MCF 10A (cell line): Measurements from ENCODE around the gene CFAP69. TPM values are rescaled to one million over a fixed set of nuclear protein-coding genes. Genes with fewer than 3 reads are reported as not detected.
A peak's percentile ranks its signal among the peaks of the same experiment; 100 is the strongest.

Experiments used
- BruUV-seq: library from RNA; stranded (reverse); fragments of 400-500 nt; replicated peaks from 2 replicates; lab custom pipeline; 2021; lab: Mats Ljungman, UMichigan
- CTCF ChIA-PET: fragments of 300-600 bp; sonication (Branson Sonifier 250); formaldehyde crosslinking; extraction: SDS; loops from one replicate; lab custom pipeline; 2021; ENCODE audit warnings: antibody characterized with exemption, inconsistent platforms; lab: Yijun Ruan, JAX
- POLR2A ChIA-PET: fragments of 300-600, 350-650 bp; sonication (Branson Sonifier 250); formaldehyde crosslinking; extraction: SDS; loops from one replicate; lab custom pipeline; 2020; ENCODE audit warnings: antibody characterized with exemption, inconsistent platforms; lab: Yijun Ruan, JAX
- DNase-seq: peaks from one replicate; pipeline ENCODE4 v3.0.0-alpha.2; 2018; ENCODE audit not compliant: unreplicated experiment
- H3K27ac Mint-ChIP-seq: one replicate; pipeline ENCODE4 v1.8.0; 2022; ENCODE audit warnings: mild to moderate bottlenecking, low read depth, mixed read lengths; ENCODE audit not compliant: unreplicated experiment
- H3K27me3 Mint-ChIP-seq: one replicate; pipeline ENCODE4 v1.8.0; 2022; ENCODE audit warnings: mixed read lengths; ENCODE audit not compliant: insufficient read depth, unreplicated experiment
- H3K36me3 Mint-ChIP-seq: one replicate; pipeline ENCODE4 v1.8.0; 2022; ENCODE audit warnings: mild to moderate bottlenecking, moderate library complexity, mixed read lengths; ENCODE audit not compliant: insufficient read depth, unreplicated experiment
- H3K4me1 Mint-ChIP-seq: one replicate; pipeline ENCODE4 v1.8.0; 2022; ENCODE audit warnings: mixed read lengths; ENCODE audit not compliant: insufficient read depth, unreplicated experiment
- H3K4me3 Mint-ChIP-seq: one replicate; pipeline ENCODE4 v1.8.0; 2022; ENCODE audit warnings: mild to moderate bottlenecking, moderate library complexity, mixed read lengths; ENCODE audit not compliant: unreplicated experiment
- H3K9me3 Mint-ChIP-seq: one replicate; pipeline ENCODE4 v1.8.0; 2022; ENCODE audit warnings: mixed read lengths; ENCODE audit not compliant: unreplicated experiment
- intact Hi-C: fragments of 100-400 bp; cut with micrococcal nuclease; formaldehyde crosslinking; loops from 2 replicates; pipeline ENCODE4 v1.14.1; 2022
- total RNA-seq: library from RNA; stranded (reverse); gene quantifications from 2 replicates; pipeline ENCODE4 v1.2.3, GENCODE V29; 2022
- TF ChIP-seq, protein P1 (sequence below): fragments of 200-600 bp; IDR thresholded peaks from one replicate; pipeline ENCODE4 v1.8.0; 2022; ENCODE audit warnings: antibody characterized with exemption, mild to moderate bottlenecking; ENCODE audit not compliant: unreplicated experiment

The CFAP69 gene
- total RNA-seq, 1 experiment from 2014 or later = 2.9 TPM

DNA sequence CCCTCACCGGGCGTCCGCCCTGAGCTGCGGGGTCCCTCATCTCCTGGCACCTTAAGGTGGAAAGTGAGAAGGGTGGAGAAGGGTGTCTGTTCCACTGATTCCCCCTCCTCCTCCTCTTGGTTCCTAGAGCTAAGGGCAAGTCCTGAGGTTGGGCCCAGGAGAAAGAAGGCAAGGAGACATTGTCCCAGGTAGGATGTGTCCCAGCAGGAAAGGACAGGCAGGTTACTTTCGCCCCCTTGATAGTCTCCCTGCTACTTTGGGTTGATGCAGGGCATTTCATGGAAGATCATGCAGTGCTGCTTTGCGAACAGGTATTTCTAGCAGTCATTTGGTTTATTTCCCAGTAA lies 32.9 kb upstream of the CFAP69 start:
- H3K27me3 Mint-ChIP-seq = no peaks in the 10 kb centered on the region
- TF ChIP-seq, protein P1, sequence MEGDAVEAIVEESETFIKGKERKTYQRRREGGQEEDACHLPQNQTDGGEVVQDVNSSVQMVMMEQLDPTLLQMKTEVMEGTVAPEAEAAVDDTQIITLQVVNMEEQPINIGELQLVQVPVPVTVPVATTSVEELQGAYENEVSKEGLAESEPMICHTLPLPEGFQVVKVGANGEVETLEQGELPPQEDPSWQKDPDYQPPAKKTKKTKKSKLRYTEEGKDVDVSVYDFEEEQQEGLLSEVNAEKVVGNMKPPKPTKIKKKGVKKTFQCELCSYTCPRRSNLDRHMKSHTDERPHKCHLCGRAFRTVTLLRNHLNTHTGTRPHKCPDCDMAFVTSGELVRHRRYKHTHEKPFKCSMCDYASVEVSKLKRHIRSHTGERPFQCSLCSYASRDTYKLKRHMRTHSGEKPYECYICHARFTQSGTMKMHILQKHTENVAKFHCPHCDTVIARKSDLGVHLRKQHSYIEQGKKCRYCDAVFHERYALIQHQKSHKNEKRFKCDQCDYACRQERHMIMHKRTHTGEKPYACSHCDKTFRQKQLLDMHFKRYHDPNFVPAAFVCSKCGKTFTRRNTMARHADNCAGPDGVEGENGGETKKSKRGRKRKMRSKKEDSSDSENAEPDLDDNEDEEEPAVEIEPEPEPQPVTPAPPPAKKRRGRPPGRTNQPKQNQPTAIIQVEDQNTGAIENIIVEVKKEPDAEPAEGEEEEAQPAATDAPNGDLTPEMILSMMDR = no peak
- H3K4me1 Mint-ChIP-seq = peaks cover 4% of the 10 kb centered on the region
- no peaks in the 10 kb centered on the region for H3K9me3 Mint-ChIP-seq
- CTCF ChIA-PET = interaction anchor here (0.5 to 3.5 kb wide), 26 partner anchors 12 to 1102 kb away, joined by 3 to 24 read pairs (median 4); partner anchors contain the start of gene STEAP1
- intact Hi-C loops = no loop called here
- no TSS peak for BruUV-seq
- no peak overlapping the region for H3K4me3 Mint-ChIP-seq
- POLR2A ChIA-PET = interaction anchor here (0.5 to 2.0 kb wide), 7 partner anchors 14 to 681 kb away, joined by 3 to 6 read pairs (median 3); partner anchors contain the start of gene STEAP1
- H3K36me3 Mint-ChIP-seq = no peaks in the 10 kb centered on the region
- peak; percentile 26 for DNase-seq
- H3K27ac Mint-ChIP-seq = no peak overlapping the region

DNA sequence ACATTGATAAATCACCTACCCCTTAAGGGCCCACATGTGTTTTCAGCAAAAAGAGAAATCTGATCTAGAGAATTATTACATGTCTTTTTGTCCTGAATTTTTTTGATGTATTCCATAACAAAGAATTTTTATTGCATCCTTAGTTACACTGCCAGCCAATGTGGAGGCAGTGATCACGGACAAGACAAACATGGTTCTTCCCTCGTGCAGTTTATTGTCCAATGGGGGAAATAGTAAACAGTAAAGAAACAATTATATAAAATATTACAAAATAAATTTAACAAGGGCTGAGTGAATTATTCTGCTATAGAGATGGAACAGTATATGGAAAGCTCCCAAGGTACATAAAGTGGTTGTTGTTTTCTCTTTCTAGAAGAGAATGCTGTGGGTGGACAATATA lies 31.5 kb upstream of the CFAP69 start:
- CTCF ChIA-PET = interaction anchor here (0.6 to 3.5 kb wide), 4 partner anchors 15 to 60 kb away, joined by 4 to 24 read pairs (median 4); partner anchors contain the start of gene STEAP1
- POLR2A ChIA-PET = interaction anchor here (0.7 kb wide), 1 partner anchor 22 kb away, joined by 5 read pairs; no protein-coding TSS in a partner anchor
- Mint-ChIP-seq H3K27ac (no peak overlapping the region), H3K27me3 (no peaks in the 10 kb centered on the region), H3K4me3 (no peak overlapping the region), H3K36me3 (no peaks in the 10 kb centered on the region), H3K9me3 (no peaks in the 10 kb centered on the region), H3K4me1 (peaks cover 4% of the 10 kb centered on the region)
- no peak for DNase-seq
- intact Hi-C loops = no loop called here
- no TSS peak for BruUV-seq
- TF ChIP-seq, protein P1 = no peak

DNA sequence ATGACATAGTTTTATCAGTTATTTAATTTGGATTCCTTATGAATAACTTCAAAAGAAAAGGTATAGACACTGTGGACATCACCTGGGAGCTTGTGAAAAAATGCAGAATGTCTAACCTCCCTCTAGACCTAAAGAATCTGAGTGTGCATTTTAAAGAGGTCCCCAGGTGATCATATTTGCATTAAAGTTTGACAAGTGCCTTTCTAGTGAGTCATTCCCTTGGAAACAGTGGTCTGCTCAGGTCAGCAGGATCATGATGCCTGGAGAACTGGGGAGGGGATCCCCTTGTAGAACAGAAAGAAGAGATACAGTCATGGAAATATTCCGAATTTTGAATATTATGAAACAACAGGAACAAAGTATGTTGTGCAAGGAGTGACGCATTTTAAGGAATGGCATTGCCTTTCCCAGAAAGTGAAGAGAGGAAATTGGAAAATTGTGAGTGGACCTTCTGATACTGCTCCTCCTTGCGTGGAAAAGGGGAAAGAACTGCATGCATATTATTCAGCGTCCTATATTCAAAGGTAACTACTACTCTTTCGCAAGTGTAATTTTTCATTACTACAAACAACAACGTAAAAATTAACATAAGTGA lies 28.8 kb upstream of the CFAP69 start:
- no peak overlapping the region for H3K4me3 Mint-ChIP-seq
- BruUV-seq = no TSS peak
- no peaks in the 10 kb centered on the region for H3K9me3 Mint-ChIP-seq
- peaks cover 17% of the 10 kb centered on the region for H3K27me3 Mint-ChIP-seq
- intact Hi-C loops = no loop called here
- TF ChIP-seq, protein P1 = no peak
- H3K36me3 Mint-ChIP-seq = no peaks in the 10 kb centered on the region
- peaks cover 4% of the 10 kb centered on the region for H3K4me1 Mint-ChIP-seq
- H3K27ac Mint-ChIP-seq = no peak overlapping the region
- DNase-seq = peak; percentile 77
- ChIA-PET POLR2A (no interaction called here), CTCF (interaction anchor here (1.2 kb wide), 1 partner anchor 44 kb away, joined by 6 read pairs; no protein-coding TSS in a partner anchor)

DNA sequence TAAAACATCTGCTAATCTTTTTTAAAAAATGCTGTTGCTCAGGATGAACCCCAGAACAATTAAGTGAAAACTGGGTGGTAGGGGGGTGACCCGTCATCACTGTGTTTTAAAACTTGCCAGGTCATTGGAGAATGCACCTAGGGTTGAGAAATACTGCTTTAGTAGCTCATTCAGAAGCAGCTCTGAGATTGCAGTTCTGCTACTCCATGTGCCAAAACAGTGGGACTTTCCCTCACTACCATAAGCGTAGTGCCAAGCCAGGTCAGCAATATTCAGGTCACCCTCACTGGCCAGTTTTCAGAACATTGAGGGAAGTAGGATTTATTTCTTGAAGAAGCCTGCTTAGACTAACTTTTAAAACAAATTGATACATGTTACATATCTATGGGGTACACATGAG lies 28.2 kb upstream of the CFAP69 start:
- no peaks in the 10 kb centered on the region for H3K36me3 Mint-ChIP-seq
- no peak overlapping the region for H3K4me3 Mint-ChIP-seq
- H3K27me3 Mint-ChIP-seq = peaks cover 17% of the 10 kb centered on the region
- POLR2A ChIA-PET = no interaction called here
- peaks cover 4% of the 10 kb centered on the region for H3K4me1 Mint-ChIP-seq
- no peaks in the 10 kb centered on the region for H3K9me3 Mint-ChIP-seq
- TF ChIP-seq, protein P1 = no peak
- no TSS peak for BruUV-seq
- no peak overlapping the region for H3K27ac Mint-ChIP-seq
- DNase-seq = peak; percentile 74
- intact Hi-C loops = no loop called here
- CTCF ChIA-PET = no interaction called here
